Astrocyte (in vitro differentiated cells and primary cell): ENCODE data around the gene FNDC5.

Source experiments
- EZH2 ChIP-seq: IDR thresholded peaks from 2 replicates; pipeline ENCODE4 v1.6.1; 2012; ENCODE audit warnings: mild to moderate bottlenecking, low read length, inconsistent platforms; ENCODE audit not compliant: insufficient read depth
- TF ChIP-seq, protein P1 (sequence below): IDR thresholded peaks from 2 replicates; pipeline ENCODE4 v1.5.1; 2011; ENCODE audit warnings: low read depth, mild to moderate bottlenecking, inconsistent platforms, low read length, moderate library complexity; ENCODE audit not compliant: insufficient read depth

DNA sequence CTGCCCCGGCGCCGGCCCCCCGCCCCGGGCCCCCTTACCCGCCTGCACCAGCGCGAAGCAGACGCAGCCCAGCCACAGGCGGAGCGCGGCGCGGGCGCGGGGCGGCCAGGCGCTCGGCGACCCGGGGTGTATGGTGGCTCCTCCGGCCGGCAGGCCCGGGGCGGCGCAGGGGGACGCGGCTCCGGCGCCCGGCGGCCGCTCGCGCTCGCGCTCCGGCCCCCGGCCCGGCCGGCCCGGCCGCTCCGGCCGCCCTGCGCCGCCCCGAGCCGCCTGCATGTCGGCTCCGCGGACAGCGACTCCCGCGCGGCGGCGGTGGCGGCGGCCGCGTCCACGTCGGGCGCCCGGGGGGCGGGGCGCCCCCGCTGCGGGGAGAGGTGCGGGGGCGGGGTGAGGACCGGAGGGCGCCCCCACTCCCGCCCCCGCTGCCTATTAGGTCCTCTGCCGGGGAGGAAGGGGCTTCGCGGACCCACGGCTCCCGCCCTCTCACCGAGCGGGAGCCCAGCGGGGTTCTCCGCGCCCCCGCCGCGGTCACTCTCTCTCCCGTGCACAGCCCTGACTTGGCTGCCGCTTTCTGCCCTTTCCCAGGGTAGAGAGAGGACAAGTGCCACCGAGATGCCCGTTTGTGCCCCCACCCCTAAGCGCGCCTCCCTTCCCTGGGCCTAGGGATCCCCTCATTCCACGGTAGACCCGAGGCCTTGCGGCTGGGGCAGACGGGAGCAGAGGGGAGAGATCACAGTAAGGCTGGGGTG, at the start of gene FNDC5:
- TF ChIP-seq, protein P1, sequence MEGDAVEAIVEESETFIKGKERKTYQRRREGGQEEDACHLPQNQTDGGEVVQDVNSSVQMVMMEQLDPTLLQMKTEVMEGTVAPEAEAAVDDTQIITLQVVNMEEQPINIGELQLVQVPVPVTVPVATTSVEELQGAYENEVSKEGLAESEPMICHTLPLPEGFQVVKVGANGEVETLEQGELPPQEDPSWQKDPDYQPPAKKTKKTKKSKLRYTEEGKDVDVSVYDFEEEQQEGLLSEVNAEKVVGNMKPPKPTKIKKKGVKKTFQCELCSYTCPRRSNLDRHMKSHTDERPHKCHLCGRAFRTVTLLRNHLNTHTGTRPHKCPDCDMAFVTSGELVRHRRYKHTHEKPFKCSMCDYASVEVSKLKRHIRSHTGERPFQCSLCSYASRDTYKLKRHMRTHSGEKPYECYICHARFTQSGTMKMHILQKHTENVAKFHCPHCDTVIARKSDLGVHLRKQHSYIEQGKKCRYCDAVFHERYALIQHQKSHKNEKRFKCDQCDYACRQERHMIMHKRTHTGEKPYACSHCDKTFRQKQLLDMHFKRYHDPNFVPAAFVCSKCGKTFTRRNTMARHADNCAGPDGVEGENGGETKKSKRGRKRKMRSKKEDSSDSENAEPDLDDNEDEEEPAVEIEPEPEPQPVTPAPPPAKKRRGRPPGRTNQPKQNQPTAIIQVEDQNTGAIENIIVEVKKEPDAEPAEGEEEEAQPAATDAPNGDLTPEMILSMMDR: no peak
- peak; percentile 59 for TF ChIP-seq EZH2
